Liver (tissue), 9 donors: Measurements from ENCODE around the gene SLX9. TPM values are rescaled to one million over a fixed set of nuclear protein-coding genes. Genes with fewer than 3 reads are reported as not detected.

ENCODE experiments used
- DNase-seq: peaks from one replicate; pipeline ENCODE4 v3.0.0-alpha.2; 2017; ENCODE audit warnings: low spot score
- H3K27ac ChIP-seq, 2 donors: one replicate each; pipeline ENCODE4 v1.7.0; 2013; ENCODE audit warnings: inconsistent platforms in 2 of 2, low read length in 2 of 2, control low read depth in 1 of 2, low read depth in 1 of 2, mild to moderate bottlenecking in 1 of 2
- H3K27me3 ChIP-seq, 4 donors: one replicate each; pipeline versions ENCODE4 v1.6.1 to v1.7.0; 2013; ENCODE audit warnings: low read length in 3 of 4, inconsistent platforms in 1 of 4, mild to moderate bottlenecking in 1 of 4, moderate library complexity in 1 of 4; ENCODE audit not compliant: control insufficient read depth in 4 of 4, insufficient read depth in 4 of 4
- H3K36me3 ChIP-seq, 4 donors: one replicate each; pipeline versions ENCODE4 v1.6.1 to v1.7.0; 2013; ENCODE audit warnings: low read length in 3 of 4, mild to moderate bottlenecking in 3 of 4, low read depth in 1 of 4, moderate library complexity in 1 of 4; ENCODE audit not compliant: control insufficient read depth in 4 of 4, insufficient read depth in 3 of 4
- H3K4me1 ChIP-seq, 4 donors: one replicate each; pipeline versions ENCODE4 v1.6.1 to v1.7.0; 2013; ENCODE audit warnings: low read length in 3 of 4, mild to moderate bottlenecking in 3 of 4, moderate library complexity in 1 of 4; ENCODE audit not compliant: control insufficient read depth in 4 of 4, insufficient read depth in 4 of 4
- H3K4me3 ChIP-seq, 3 donors: one replicate each; pipeline versions ENCODE4 v1.6.1 to v1.7.0; 2013; ENCODE audit warnings: low read length in 3 of 3, control low read depth in 1 of 3, low read depth in 1 of 3, mild to moderate bottlenecking in 1 of 3
- H3K9ac ChIP-seq, 2 donors: one replicate each; pipeline ENCODE4 v1.7.0; 2013; ENCODE audit warnings: low read length in 2 of 2, mild to moderate bottlenecking in 2 of 2, moderate library complexity in 2 of 2, control low read depth in 1 of 2, low read depth in 1 of 2
- H3K9me3 ChIP-seq, 4 donors: one replicate each; pipeline versions ENCODE4 v1.6.1 to v1.7.0; 2013; ENCODE audit warnings: low read length in 3 of 4; ENCODE audit not compliant: control insufficient read depth in 4 of 4
- ATF3 ChIP-seq: IDR thresholded peaks from 2 replicates; pipeline ENCODE4 v1.6.1; 2016; ENCODE audit warnings: antibody characterized with exemption
- EGR1 ChIP-seq, 2 donors: IDR thresholded peaks; 2 replicates each; pipeline ENCODE4 v1.6.1; 2016 to 2018; ENCODE audit warnings: antibody characterized with exemption in 2 of 2, low read depth in 2 of 2
- FOXA1 ChIP-seq: IDR thresholded peaks from 2 replicates; pipeline ENCODE4 v1.6.1; 2016; ENCODE audit warnings: antibody characterized with exemption
- FOXA2 ChIP-seq: IDR thresholded peaks from 2 replicates; pipeline ENCODE4 v1.6.1; 2016; ENCODE audit warnings: antibody characterized with exemption
- GABPA ChIP-seq, 2 donors: IDR thresholded peaks in 1 of 2; conservative IDR thresholded peaks in 1 of 2; 2 replicates each; pipeline ENCODE4 v1.6.1; 2016; ENCODE audit warnings: antibody characterized with exemption in 2 of 2, mild to moderate bottlenecking in 1 of 2, moderate library complexity in 1 of 2
- HNF4A ChIP-seq, 2 donors: conservative IDR thresholded peaks; 2 replicates each; pipeline ENCODE4 v1.6.1; 2016; ENCODE audit warnings: antibody characterized with exemption in 2 of 2, mild to moderate bottlenecking in 2 of 2
- HNF4G ChIP-seq: IDR thresholded peaks from 2 replicates; pipeline ENCODE4 v1.6.1; 2016; ENCODE audit warnings: antibody characterized with exemption
- JUND ChIP-seq, 2 donors: IDR thresholded peaks; 2 replicates each; pipeline ENCODE4 v1.6.1; 2016; ENCODE audit warnings: antibody characterized with exemption in 2 of 2
- MAX ChIP-seq: IDR thresholded peaks from 2 replicates; pipeline ENCODE4 v1.6.1; 2016; ENCODE audit warnings: antibody characterized with exemption
- NR2F2 ChIP-seq: IDR thresholded peaks from 2 replicates; pipeline ENCODE4 v1.6.1; 2016; ENCODE audit warnings: antibody characterized with exemption
- RAD21 ChIP-seq, 2 donors: IDR thresholded peaks; 2 replicates each; pipeline ENCODE4 v1.6.1; 2016; ENCODE audit warnings: antibody characterized with exemption in 2 of 2, mild to moderate bottlenecking in 2 of 2
- REST ChIP-seq: IDR thresholded peaks from 2 replicates; pipeline ENCODE4 v1.6.1; 2016; ENCODE audit warnings: antibody characterized with exemption, mild to moderate bottlenecking
- RXRA ChIP-seq, 2 donors: IDR thresholded peaks; 2 replicates each; pipeline ENCODE4 v1.6.1; 2017 to 2018; ENCODE audit warnings: antibody characterized with exemption in 2 of 2, mild to moderate bottlenecking in 1 of 2
- SP1 ChIP-seq: IDR thresholded peaks from 2 replicates; pipeline ENCODE4 v1.6.1; 2018; ENCODE audit warnings: antibody characterized with exemption, mild to moderate bottlenecking
- TAF1 ChIP-seq: conservative IDR thresholded peaks from 2 replicates; pipeline ENCODE4 v1.6.1; 2016; ENCODE audit warnings: antibody characterized with exemption, mild to moderate bottlenecking
- YY1 ChIP-seq: IDR thresholded peaks from 2 replicates; pipeline ENCODE4 v1.6.1; 2016; ENCODE audit warnings: antibody characterized with exemption, mild to moderate bottlenecking
- WGBS: extraction: QIAGEN DNeasy Blood & Tissue Kit; methylation state at CpG from one replicate; pipeline ENCODE4 v1.1.7; 2013; 5-methylcytosine and 5-hydroxymethylcytosine counted together
- polyA plus RNA-seq, 2 donors: library from polyadenylated mRNA; stranded (reverse) in 1 of 2; unstranded in 1 of 2; fragments of 200-250 nt in 1 of 2; fragments of >200 nt in 1 of 2; fragmentation: Nextera tagmentation in 1 of 2; extraction: Ambion mirVana in 1 of 2; gene quantifications; one replicate each; pipeline versions ENCODE4 v1.2.1 to v1.2.3, GENCODE V29; 2013 to 2015
- total RNA-seq, 2 donors: library from RNA; depleted of rRNA; stranded (reverse); fragments of >200 nt; gene quantifications; one replicate each; pipeline ENCODE4 v1.2.3, GENCODE V29; 2014
- TF ChIP-seq, protein P1 (sequence below): fragments of 150-350 bp; IDR thresholded peaks from 2 replicates; pipeline ENCODE4 v1.5.1; 2017; ENCODE audit warnings: improper control_type of control experiment, low read depth, low read length; ENCODE audit not compliant: missing input control
- TF ChIP-seq, protein P2 (sequence below): IDR thresholded peaks from 2 replicates; pipeline ENCODE4 v1.6.1; 2016; ENCODE audit warnings: antibody characterized with exemption
- donor health status: healthy.
- donor health status: healthy.
- donor health status: healthy.
- donor health status: healthy.
- donor health status: healthy.

Gene SLX9
- total and polyA plus RNA-seq, 4 donors, result 7.5 to 20.3 (median 12.2) TPM

DNA sequence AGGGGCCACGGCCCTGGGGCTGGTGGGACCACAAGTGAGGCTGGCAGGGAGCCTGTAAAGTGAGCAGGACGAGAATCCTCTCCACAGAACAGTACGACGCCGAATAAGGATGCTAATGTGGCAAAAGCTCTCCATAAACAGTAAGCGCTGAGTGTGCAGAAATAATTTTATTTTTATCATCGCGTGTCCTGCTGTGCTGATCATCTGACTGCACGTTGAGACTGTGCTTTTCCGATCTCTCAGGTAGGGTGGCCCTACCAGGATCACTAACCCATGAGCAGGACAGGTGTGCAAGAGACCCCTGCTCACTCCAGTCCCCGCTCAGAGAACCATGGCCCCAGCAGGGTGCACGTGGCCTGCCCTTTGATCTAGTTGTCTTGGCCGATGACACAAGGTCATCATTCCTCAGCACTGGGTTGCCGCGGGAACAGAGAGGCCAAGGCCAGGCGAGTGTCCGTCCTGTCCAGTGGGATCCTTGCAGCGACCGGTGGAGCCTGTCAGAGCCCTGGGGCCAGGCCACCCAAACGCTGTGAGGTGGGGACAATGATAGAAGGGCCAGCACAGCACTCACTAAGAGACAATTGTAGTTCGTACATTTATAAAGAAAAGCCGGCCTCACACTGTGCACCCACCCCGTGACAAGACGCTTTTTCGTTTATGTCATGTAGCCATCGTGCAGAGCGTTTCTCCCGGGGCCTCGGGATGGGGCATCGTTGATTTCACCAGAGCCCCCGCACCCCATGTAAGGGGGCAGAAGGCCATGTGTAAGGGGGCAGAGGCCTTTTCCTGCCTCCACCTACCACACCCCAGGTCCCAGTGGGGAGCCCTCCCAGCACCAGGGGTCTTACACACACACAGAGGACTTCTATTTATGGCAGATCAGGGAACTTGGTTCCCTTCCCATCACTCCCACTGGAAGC lies 81.9 kb downstream of the SLX9 start:
- TF ChIP-seq YY1 (no peak), GABPA (IDR thresholded peaks at IDR 0.05 in 1 of 2, conservative IDR thresholded peaks at IDR 0.05 in 1 of 2) (no peak), HNF4G (no peak), MAX (no peak), ATF3 (no peak), HNF4A (conservative IDR thresholded peaks at IDR 0.05) (no peak), JUND (IDR thresholded peaks at IDR 0.05) (no peak), NR2F2 (no peak), RAD21 (IDR thresholded peaks at IDR 0.05) (no peak), TAF1 (no peak), SP1 (no peak), EGR1 (IDR thresholded peaks at IDR 0.05; ENCODE audit: low read depth in 2 of 2) (no peak), FOXA1 (no peak), RXRA (IDR thresholded peaks at IDR 0.05) (no peak), REST (no peak), FOXA2 (no peak)
- TF ChIP-seq, protein P1, sequence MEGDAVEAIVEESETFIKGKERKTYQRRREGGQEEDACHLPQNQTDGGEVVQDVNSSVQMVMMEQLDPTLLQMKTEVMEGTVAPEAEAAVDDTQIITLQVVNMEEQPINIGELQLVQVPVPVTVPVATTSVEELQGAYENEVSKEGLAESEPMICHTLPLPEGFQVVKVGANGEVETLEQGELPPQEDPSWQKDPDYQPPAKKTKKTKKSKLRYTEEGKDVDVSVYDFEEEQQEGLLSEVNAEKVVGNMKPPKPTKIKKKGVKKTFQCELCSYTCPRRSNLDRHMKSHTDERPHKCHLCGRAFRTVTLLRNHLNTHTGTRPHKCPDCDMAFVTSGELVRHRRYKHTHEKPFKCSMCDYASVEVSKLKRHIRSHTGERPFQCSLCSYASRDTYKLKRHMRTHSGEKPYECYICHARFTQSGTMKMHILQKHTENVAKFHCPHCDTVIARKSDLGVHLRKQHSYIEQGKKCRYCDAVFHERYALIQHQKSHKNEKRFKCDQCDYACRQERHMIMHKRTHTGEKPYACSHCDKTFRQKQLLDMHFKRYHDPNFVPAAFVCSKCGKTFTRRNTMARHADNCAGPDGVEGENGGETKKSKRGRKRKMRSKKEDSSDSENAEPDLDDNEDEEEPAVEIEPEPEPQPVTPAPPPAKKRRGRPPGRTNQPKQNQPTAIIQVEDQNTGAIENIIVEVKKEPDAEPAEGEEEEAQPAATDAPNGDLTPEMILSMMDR, result no peak
- TF ChIP-seq, protein P2, sequence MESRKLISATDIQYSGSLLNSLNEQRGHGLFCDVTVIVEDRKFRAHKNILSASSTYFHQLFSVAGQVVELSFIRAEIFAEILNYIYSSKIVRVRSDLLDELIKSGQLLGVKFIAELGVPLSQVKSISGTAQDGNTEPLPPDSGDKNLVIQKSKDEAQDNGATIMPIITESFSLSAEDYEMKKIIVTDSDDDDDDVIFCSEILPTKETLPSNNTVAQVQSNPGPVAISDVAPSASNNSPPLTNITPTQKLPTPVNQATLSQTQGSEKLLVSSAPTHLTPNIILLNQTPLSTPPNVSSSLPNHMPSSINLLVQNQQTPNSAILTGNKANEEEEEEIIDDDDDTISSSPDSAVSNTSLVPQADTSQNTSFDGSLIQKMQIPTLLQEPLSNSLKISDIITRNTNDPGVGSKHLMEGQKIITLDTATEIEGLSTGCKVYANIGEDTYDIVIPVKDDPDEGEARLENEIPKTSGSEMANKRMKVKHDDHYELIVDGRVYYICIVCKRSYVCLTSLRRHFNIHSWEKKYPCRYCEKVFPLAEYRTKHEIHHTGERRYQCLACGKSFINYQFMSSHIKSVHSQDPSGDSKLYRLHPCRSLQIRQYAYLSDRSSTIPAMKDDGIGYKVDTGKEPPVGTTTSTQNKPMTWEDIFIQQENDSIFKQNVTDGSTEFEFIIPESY, result no peak
- H3K36me3 ChIP-seq, result no peaks in the 10 kb centered on the region
- 76% methylated on average over 31 of the region's 31 CpGs for WGBS
- no peak for DNase-seq
- H3K9ac ChIP-seq, result no peak overlapping the region
- no peak overlapping the region for H3K4me3 ChIP-seq
- H3K4me1 ChIP-seq, result peaks cover 0 to 4% (median under 1%) of the 10 kb centered on the region in 4 donors
- H3K9me3 ChIP-seq, result no peaks in the 10 kb centered on the region
- H3K27ac ChIP-seq, result no peak overlapping the region
- no peaks in the 10 kb centered on the region for H3K27me3 ChIP-seq
